Upper lobe of right lung (tissue), 1 donor: ENCODE data around the gene PARP6. TPM values are rescaled to one million over a fixed set of nuclear protein-coding genes. Genes with fewer than 3 reads are reported as not detected.

ENCODE experiments used
- ATAC-seq: fragments of 200-7000 bp; cut with Tn5 transposase; one replicate; pipeline ENCODE4 v1.9.1; 2020; ENCODE audit warnings: mild to moderate bottlenecking, moderate library complexity
- DNase-seq: peaks from one replicate; pipeline ENCODE4 v3.0.0-alpha.2; 2020
- H3K27ac ChIP-seq: fragments of 200-600 bp; one replicate; pipeline ENCODE4 v1.8.0; 2022
- H3K27me3 ChIP-seq: fragments of 200-600 bp; one replicate; pipeline ENCODE4 v1.8.0; 2022; ENCODE audit warnings: mild to moderate bottlenecking
- H3K36me3 ChIP-seq: fragments of 200-600 bp; one replicate; pipeline ENCODE4 v1.8.0; 2022
- H3K4me1 ChIP-seq: fragments of 200-600 bp; one replicate; pipeline ENCODE4 v1.8.0; 2022
- H3K4me3 ChIP-seq: fragments of 200-600 bp; one replicate; pipeline ENCODE4 v1.8.0; 2022; ENCODE audit warnings: mild to moderate bottlenecking
- H3K9me3 ChIP-seq: fragments of 200-600 bp; one replicate; pipeline ENCODE4 v1.8.0; 2022
- intact Hi-C: fragments of 100-400 bp; cut with DNase I; formaldehyde crosslinking; loops from one replicate; pipeline ENCODE4 v1.11.0; 2022
- total RNA-seq: library from RNA; stranded (reverse); fragmentation: NEBNext Ultra II Directional; extraction: Animal tissue kit (Norgen Biotek cat#: 25700); gene quantifications from one replicate; pipeline ENCODE4 v1.2.1, GENCODE V29; 2021
- TF ChIP-seq, protein P1 (sequence below): fragments of 200-600 bp; IDR thresholded peaks from one replicate; pipeline ENCODE4 v1.8.0; 2022; ENCODE audit warnings: antibody characterized with exemption
- donor health status: DM: no; HTN: yes; CAD: no; lungs with severe emphysema.

Gene PARP6
- total RNA-seq, 1 donor from 2014 or later, result 87.9 TPM

DNA sequence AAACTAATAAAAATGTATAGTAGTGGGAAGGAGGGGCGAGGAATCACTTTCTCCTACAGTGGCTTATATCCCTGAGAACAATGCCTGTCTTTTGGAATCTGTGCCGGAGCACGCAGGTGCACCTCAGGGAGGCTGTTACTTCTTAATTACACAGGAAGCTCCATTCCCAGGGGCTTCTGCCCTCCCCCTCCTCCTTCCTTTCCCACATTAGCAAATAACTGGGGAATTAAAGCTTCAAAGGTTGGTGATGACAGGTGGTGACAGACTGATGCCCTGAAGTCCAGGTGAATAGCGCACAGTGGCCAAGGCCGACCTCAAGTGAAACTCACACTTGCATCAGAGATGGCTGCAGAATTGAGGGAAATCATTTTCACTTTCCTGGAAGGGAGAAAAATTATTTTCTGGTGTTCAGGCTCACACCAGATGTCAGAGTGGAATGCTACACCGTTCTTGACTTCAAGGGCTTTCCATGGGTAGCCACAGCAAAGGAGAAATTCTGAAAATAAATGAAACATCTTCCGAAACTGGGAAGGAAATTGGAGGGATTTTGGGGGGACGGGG lies 78.4 kb downstream of the PARP6 start:
- H3K4me3 ChIP-seq, result no peak overlapping the region
- H3K27me3 ChIP-seq, result no peaks in the 10 kb centered on the region
- DNase-seq, result no peak
- H3K4me1 ChIP-seq, result peaks cover 7% of the 10 kb centered on the region
- H3K36me3 ChIP-seq, result peaks cover 3% of the 10 kb centered on the region
- no peaks in the 10 kb centered on the region for H3K9me3 ChIP-seq
- ATAC-seq, result no peak
- TF ChIP-seq, protein P1, sequence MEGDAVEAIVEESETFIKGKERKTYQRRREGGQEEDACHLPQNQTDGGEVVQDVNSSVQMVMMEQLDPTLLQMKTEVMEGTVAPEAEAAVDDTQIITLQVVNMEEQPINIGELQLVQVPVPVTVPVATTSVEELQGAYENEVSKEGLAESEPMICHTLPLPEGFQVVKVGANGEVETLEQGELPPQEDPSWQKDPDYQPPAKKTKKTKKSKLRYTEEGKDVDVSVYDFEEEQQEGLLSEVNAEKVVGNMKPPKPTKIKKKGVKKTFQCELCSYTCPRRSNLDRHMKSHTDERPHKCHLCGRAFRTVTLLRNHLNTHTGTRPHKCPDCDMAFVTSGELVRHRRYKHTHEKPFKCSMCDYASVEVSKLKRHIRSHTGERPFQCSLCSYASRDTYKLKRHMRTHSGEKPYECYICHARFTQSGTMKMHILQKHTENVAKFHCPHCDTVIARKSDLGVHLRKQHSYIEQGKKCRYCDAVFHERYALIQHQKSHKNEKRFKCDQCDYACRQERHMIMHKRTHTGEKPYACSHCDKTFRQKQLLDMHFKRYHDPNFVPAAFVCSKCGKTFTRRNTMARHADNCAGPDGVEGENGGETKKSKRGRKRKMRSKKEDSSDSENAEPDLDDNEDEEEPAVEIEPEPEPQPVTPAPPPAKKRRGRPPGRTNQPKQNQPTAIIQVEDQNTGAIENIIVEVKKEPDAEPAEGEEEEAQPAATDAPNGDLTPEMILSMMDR, result no peak
- intact Hi-C loops, result no loop called here
- peak overlapping the region; percentile 70 for H3K27ac ChIP-seq

DNA sequence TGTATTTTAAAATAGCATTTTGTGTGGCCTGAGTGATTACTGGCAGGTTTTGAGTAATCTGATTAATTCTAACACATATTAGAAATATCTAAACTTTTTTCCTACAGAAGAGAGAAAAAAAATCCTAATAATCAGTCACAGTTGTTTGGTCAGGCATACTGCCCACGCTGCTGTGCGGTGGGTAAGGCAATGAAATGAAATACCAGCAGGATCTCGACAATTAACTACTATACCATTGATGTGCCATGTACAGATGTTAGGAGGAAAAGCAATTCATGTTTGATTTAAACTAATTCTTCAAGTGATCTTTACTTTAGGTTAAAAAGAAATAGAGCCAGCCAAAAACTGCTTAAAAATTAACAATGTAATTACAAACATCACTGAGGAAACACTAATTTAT lies 79.9 kb downstream of the PARP6 start:
- intact Hi-C loops, result no loop called here
- Histone ChIP-seq H3K27me3 (no peaks in the 10 kb centered on the region), H3K36me3 (no peaks in the 10 kb centered on the region), H3K4me1 (peaks cover 5% of the 10 kb centered on the region), H3K4me3 (no peak overlapping the region), H3K27ac (no peak overlapping the region), H3K9me3 (no peaks in the 10 kb centered on the region)
- no peak for DNase-seq
- TF ChIP-seq, protein P1, result no peak
- ATAC-seq, result no peak

Other genes with a start within 250 kb of the PARP6 start
- 82.5 TPM for gene MYO9A, start 154.4 kb downstream of the PARP6 start, total RNA-seq
- gene SENP8, start 154.2 kb downstream of the PARP6 start, total RNA-seq, result 3.3 TPM
- gene GRAMD2A, start 74.8 kb downstream of the PARP6 start, total RNA-seq, result 27.4 TPM
- gene PKM, start 41.4 kb downstream of the PARP6 start, total RNA-seq, result 426 TPM
- 5.4 TPM for gene CELF6, start 47.6 kb upstream of the PARP6 start, total RNA-seq
- 185 TPM for gene HEXA, start 103.5 kb upstream of the PARP6 start, total RNA-seq
- not detected for gene TMEM202, start 125.8 kb upstream of the PARP6 start, total RNA-seq
- gene ARIH1, start 201.8 kb upstream of the PARP6 start, total RNA-seq, result 159 TPM